CD14-positive monocyte (primary cell): ENCODE measurements around the gene REN. TPM values are rescaled to one million over a fixed set of nuclear protein-coding genes. Genes with fewer than 3 reads are reported as not detected.

Source experiments
- DNase-seq, 3 donors: peaks; one replicate each; pipeline ENCODE4 v3.0.0-alpha.2; 2011 to 2022
- H2AFZ ChIP-seq: 2 replicates; pipeline ENCODE4 v1.6.0; 2012; ENCODE audit warnings: mild to moderate bottlenecking, low read depth, low read length, inconsistent platforms; ENCODE audit not compliant: insufficient read depth, poor library complexity, severe bottlenecking
- H3K27ac ChIP-seq, 2 donors: 1 replicate in 1 of 2; 2 replicates in 1 of 2; pipeline ENCODE4 v1.5.1; 2012 to 2013; ENCODE audit warnings: low read length in 2 of 2, control low read depth in 1 of 2, inconsistent platforms in 1 of 2, low read depth in 1 of 2, mild to moderate bottlenecking in 1 of 2
- H3K27me3 ChIP-seq, 2 donors: one replicate each; pipeline versions ENCODE4 v1.6.0 to v1.6.1; 2011 to 2013; ENCODE audit warnings: low read length in 2 of 2; ENCODE audit not compliant: control insufficient read depth in 2 of 2, insufficient read depth in 2 of 2
- H3K36me3 ChIP-seq, 2 donors: replicated peaks in 1 of 2; 1 replicate in 1 of 2; 2 replicates in 1 of 2; pipeline versions ENCODE4 v1.5.1 to v1.6.1; 2012 to 2013; ENCODE audit warnings: low read length in 2 of 2, control low read depth in 1 of 2, inconsistent platforms in 1 of 2, mild to moderate bottlenecking in 1 of 2; ENCODE audit not compliant: insufficient read depth in 2 of 2, control insufficient read depth in 1 of 2
- H3K4me1 ChIP-seq, 2 donors: 1 replicate in 1 of 2; 2 replicates in 1 of 2; pipeline versions ENCODE4 v1.5.1 to v1.6.1; 2012 to 2013; ENCODE audit warnings: low read length in 2 of 2, control low read depth in 1 of 2, inconsistent platforms in 1 of 2, mild to moderate bottlenecking in 1 of 2, moderate library complexity in 1 of 2; ENCODE audit not compliant: insufficient read depth in 2 of 2, control insufficient read depth in 1 of 2
- H3K4me2 ChIP-seq: replicated peaks from 2 replicates; pipeline ENCODE3; 2012; ENCODE audit warnings: low read length, moderate library complexity, mild to moderate bottlenecking; ENCODE audit not compliant: poor library complexity, severe bottlenecking; ENCODE audit errors: extremely low read depth
- H3K4me3 ChIP-seq, 3 experiments: fragments of 200-600 bp in 1 of 3; sonication (generic) in 1 of 3; replicated peaks in 1 of 3; 1 replicate in 2 of 3; 2 replicates in 1 of 3; pipeline ENCODE4 v1.5.1; 2011 to 2013; ENCODE audit warnings: low read length in 3 of 3, mild to moderate bottlenecking in 3 of 3, control low read depth in 2 of 3, low read depth in 2 of 3, inconsistent platforms in 1 of 3, moderate library complexity in 1 of 3
- H3K79me2 ChIP-seq: 2 replicates; pipeline ENCODE4 v1.6.0; 2012; ENCODE audit warnings: mild to moderate bottlenecking, control low read depth, inconsistent platforms, low read length, moderate library complexity; ENCODE audit not compliant: insufficient read depth
- H3K9ac ChIP-seq: 2 replicates; pipeline ENCODE4 v1.6.0; 2017; ENCODE audit warnings: low read length, mild to moderate bottlenecking; ENCODE audit not compliant: insufficient read depth, poor library complexity, severe bottlenecking
- H3K9me3 ChIP-seq, 2 donors: replicated peaks in 1 of 2; 1 replicate in 1 of 2; 2 replicates in 1 of 2; pipeline versions ENCODE4 v1.5.1 to v1.6.1; 2012 to 2013; ENCODE audit warnings: low read length in 2 of 2, control low read depth in 1 of 2; ENCODE audit not compliant: control insufficient read depth in 1 of 2, insufficient read depth in 1 of 2
- H4K20me1 ChIP-seq: 2 replicates; pipeline ENCODE4 v1.6.0; 2012; ENCODE audit warnings: mild to moderate bottlenecking, low read length, control low read depth, moderate library complexity; ENCODE audit not compliant: insufficient read depth
- H3K27ac Mint-ChIP-seq, 7 donors: one replicate each; pipeline ENCODE4 v1.8.0; 2020; ENCODE audit warnings: mild to moderate bottlenecking in 7 of 7, mixed read lengths in 7 of 7, moderate library complexity in 6 of 7, inconsistent platforms in 2 of 7
- H3K27me3 Mint-ChIP-seq, 3 donors: one replicate each; pipeline ENCODE4 v1.8.0; 2021 to 2022; ENCODE audit warnings: low read depth in 3 of 3, mild to moderate bottlenecking in 3 of 3, mixed read lengths in 3 of 3, moderate library complexity in 3 of 3, inconsistent platforms in 1 of 3
- H3K36me3 Mint-ChIP-seq, 2 donors: one replicate each; pipeline ENCODE4 v1.8.0; 2020; ENCODE audit warnings: mixed read lengths in 2 of 2, inconsistent platforms in 1 of 2, mild to moderate bottlenecking in 1 of 2
- H3K4me1 Mint-ChIP-seq: one replicate; pipeline ENCODE4 v1.8.0; 2020; ENCODE audit warnings: mild to moderate bottlenecking, mixed read lengths
- H3K4me3 Mint-ChIP-seq, 2 donors: one replicate each; pipeline ENCODE4 v1.8.0; 2020; ENCODE audit warnings: mild to moderate bottlenecking in 2 of 2, mixed read lengths in 2 of 2, moderate library complexity in 1 of 2
- H3K9me3 Mint-ChIP-seq, 7 donors: one replicate each; pipeline ENCODE4 v1.8.0; 2020 to 2022; ENCODE audit warnings: mixed read lengths in 7 of 7, mild to moderate bottlenecking in 6 of 7, moderate library complexity in 6 of 7, inconsistent platforms in 2 of 7
- WGBS: methylation state at CpG from one replicate; pipeline ENCODE4 v1.1.5; 2013; ENCODE audit warnings: missing lambda C conversion rate; ENCODE audit not compliant: insufficient coverage; 5-methylcytosine and 5-hydroxymethylcytosine counted together
- intact Hi-C, 2 donors: fragments of 100-400 bp; cut with micrococcal nuclease; formaldehyde crosslinking; loops; one replicate each; pipeline versions ENCODE4 v1.15.0 to v1.15.1; 2023
- polyA plus RNA-seq, 3 donors: library from polyadenylated mRNA; depleted of rRNA in 1 of 3; unstranded in 2 of 3; stranded (reverse) in 1 of 3; fragments of 300-500 nt in 2 of 3; fragments of >200 nt in 1 of 3; fragmentation: Illumina TruSeq in 2 of 3; gene quantifications; 1 replicate in 2 of 3; 2 replicates in 1 of 3; pipeline ENCODE4 v1.2.3, GENCODE V29; 2012 to 2021
- TF ChIP-seq, protein P1 (sequence below): fragments of 200-600 bp; IDR thresholded peaks from one replicate; pipeline ENCODE4 v1.8.0; 2022; ENCODE audit warnings: antibody characterized with exemption, mild to moderate bottlenecking

The REN gene
- polyA plus RNA-seq, 3 donors, result not detected

DNA sequence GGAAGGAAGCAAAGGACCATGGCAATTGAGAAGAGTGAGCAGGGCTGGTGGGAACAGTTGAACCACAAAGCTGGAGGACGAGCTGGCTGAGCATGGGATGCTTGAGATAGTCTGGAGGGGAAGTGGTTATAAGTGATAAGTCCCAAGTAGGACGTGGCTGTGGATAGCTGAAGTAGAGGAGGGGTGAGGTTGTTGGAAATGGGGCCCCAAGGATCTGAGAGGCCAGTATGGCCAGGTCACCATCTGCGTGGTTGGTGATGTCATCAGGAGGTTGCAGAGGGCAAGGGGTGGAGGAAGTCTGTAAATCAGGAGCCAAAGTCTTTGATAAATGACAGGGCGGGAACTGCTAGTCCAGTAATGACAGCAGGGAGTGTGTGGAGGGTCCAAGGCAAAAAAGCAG is 11.0 kb upstream of the REN start:
- Mint-ChIP-seq H3K4me3 (no peak overlapping the region), H3K9me3 (peaks cover 0 to 1% (median 0%) of the 10 kb centered on the region in 7 donors), H3K27me3 (peaks cover 0 to 10% (median 6%) of the 10 kb centered on the region in 3 donors), H3K4me1 (peaks cover 7% of the 10 kb centered on the region), H3K36me3 (no peaks in the 10 kb centered on the region), H3K27ac (no peak overlapping the region)
- TF ChIP-seq, protein P1, sequence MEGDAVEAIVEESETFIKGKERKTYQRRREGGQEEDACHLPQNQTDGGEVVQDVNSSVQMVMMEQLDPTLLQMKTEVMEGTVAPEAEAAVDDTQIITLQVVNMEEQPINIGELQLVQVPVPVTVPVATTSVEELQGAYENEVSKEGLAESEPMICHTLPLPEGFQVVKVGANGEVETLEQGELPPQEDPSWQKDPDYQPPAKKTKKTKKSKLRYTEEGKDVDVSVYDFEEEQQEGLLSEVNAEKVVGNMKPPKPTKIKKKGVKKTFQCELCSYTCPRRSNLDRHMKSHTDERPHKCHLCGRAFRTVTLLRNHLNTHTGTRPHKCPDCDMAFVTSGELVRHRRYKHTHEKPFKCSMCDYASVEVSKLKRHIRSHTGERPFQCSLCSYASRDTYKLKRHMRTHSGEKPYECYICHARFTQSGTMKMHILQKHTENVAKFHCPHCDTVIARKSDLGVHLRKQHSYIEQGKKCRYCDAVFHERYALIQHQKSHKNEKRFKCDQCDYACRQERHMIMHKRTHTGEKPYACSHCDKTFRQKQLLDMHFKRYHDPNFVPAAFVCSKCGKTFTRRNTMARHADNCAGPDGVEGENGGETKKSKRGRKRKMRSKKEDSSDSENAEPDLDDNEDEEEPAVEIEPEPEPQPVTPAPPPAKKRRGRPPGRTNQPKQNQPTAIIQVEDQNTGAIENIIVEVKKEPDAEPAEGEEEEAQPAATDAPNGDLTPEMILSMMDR, result no peak
- Histone ChIP-seq H3K4me3 (no peak overlapping the region), H3K9me3 (no peaks in the 10 kb centered on the region), H3K4me2 (no peak overlapping the region), H2AFZ (no peak overlapping the region), H3K27me3 (no peaks in the 10 kb centered on the region), H3K9ac (no peak overlapping the region), H3K27ac (no peak overlapping the region), H4K20me1 (no peaks in the 10 kb centered on the region), H3K79me2 (no peaks in the 10 kb centered on the region), H3K4me1 (no peaks in the 10 kb centered on the region), H3K36me3 (no peaks in the 10 kb centered on the region)
- intact Hi-C loops, result no loop called here
- no peak for DNase-seq
- 25% methylated on average over 4 of the region's 4 CpGs for WGBS

DNA sequence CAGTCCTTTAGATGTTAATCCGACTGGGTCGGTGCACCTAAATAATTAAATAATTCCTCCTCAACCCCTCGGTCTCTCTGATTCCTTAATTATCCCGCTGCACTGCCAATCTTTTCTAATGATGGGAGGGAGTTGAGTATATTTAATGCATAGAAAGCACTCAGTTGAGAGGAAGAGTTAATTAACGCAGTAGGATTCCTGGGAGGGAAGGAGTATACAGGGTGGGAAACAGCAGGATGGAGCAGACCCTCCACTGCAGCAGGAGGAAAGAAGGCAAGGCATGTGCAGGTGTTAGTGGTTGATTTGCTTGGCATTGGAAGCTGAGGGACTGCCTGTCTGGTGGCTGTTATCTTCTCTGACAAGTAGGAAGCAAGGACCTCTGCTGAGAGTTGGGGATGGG is 9.9 kb upstream of the REN start:
- no peaks in the 10 kb centered on the region for H3K4me1 ChIP-seq
- H2AFZ ChIP-seq, result no peak overlapping the region
- Mint-ChIP-seq H3K9me3 (peaks cover under 1 to 8% (median 5%) of the 10 kb centered on the region in 7 donors), H3K4me1 (peaks cover 6% of the 10 kb centered on the region), H3K36me3 (no peaks in the 10 kb centered on the region), H3K27me3 (peaks cover 0 to 10% (median 6%) of the 10 kb centered on the region in 3 donors), H3K4me3 (no peak overlapping the region), H3K27ac (no peak overlapping the region)
- no peaks in the 10 kb centered on the region for H3K79me2 ChIP-seq
- H4K20me1 ChIP-seq, result no peaks in the 10 kb centered on the region
- TF ChIP-seq, protein P1, result no peak
- no peak overlapping the region for H3K4me3 ChIP-seq
- H3K9ac ChIP-seq, result no peak overlapping the region
- H3K27ac ChIP-seq, result no peak overlapping the region
- WGBS, result 100% methylated on average over 1 of the region's 5 CpGs
- DNase-seq, result no peak
- H3K36me3 ChIP-seq, result no peaks in the 10 kb centered on the region
- H3K27me3 ChIP-seq, result no peaks in the 10 kb centered on the region
- H3K4me2 ChIP-seq, result no peak overlapping the region
- intact Hi-C loops, result no loop called here
- peaks cover under 1 to 3% of the 10 kb centered on the region in 2 donors for H3K9me3 ChIP-seq
